Activated CD4-positive, alpha-beta memory T cell treated with anti-CD3 and anti-CD28 coated beads for 36 hours (primary cell): ENCODE measurements around the gene RHBG. TPM values are rescaled to one million over a fixed set of nuclear protein-coding genes. Genes with fewer than 3 reads are reported as not detected.

Experiments
- CTCF ChIA-PET: fragments of 350-600 bp; sonication (Branson Sonifier 250); formaldehyde crosslinking; loops from one replicate; lab custom pipeline; 2021; ENCODE audit warnings: antibody characterized with exemption, inconsistent platforms; lab: Charles Lee
- POLR2A ChIA-PET: fragments of 350-600 bp; sonication (Branson Sonifier 250); formaldehyde crosslinking; loops from one replicate; lab custom pipeline; 2021; ENCODE audit warnings: antibody characterized with exemption; lab: Charles Lee
- DNase-seq: peaks from one replicate; pipeline ENCODE4 v3.0.0-alpha.2; 2020
- H3K27ac Mint-ChIP-seq: one replicate; pipeline ENCODE4 v1.8.0; 2021; ENCODE audit warnings: mixed read lengths
- H3K27me3 Mint-ChIP-seq: one replicate; pipeline ENCODE4 v1.8.0; 2021; ENCODE audit warnings: mixed read lengths
- H3K36me3 Mint-ChIP-seq: one replicate; pipeline ENCODE4 v1.8.0; 2021; ENCODE audit warnings: mixed read lengths
- H3K4me1 Mint-ChIP-seq: one replicate; pipeline ENCODE4 v1.8.0; 2021; ENCODE audit warnings: low read depth, mixed read lengths
- H3K4me3 Mint-ChIP-seq: one replicate; pipeline ENCODE4 v1.8.0; 2021; ENCODE audit warnings: mild to moderate bottlenecking, mixed read lengths
- H3K9me3 Mint-ChIP-seq: one replicate; pipeline ENCODE4 v1.8.0; 2021; ENCODE audit warnings: mixed read lengths
- intact Hi-C: fragments of 100-400 bp; cut with micrococcal nuclease; formaldehyde crosslinking; loops from one replicate; pipeline ENCODE4 v1.15.1; 2023
- microRNA-seq: library from miRNA; unstranded; fragments of <30 nt; microRNA quantifications from one replicate; pipeline ENCODE4 v1.2.0, GENCODE V29; 2022; ENCODE audit warnings: borderline number of aligned reads, borderline microRNAs expressed, borderline replicate concordance
- total RNA-seq, 2 experiments: library from RNA; stranded (reverse); gene quantifications; one replicate each; pipeline ENCODE4 v1.2.3, GENCODE V29; 2021

The RHBG gene
- total RNA-seq, 2 experiments from 2014 or later: not detected

- Mint-ChIP-seq H3K4me3 (no peak overlapping the region), H3K27ac (no peak overlapping the region), H3K36me3 (no peaks in the 10 kb centered on the region), H3K4me1 (peaks cover 13% of the 10 kb centered on the region), H3K27me3 (peaks cover 83% of the 10 kb centered on the region), H3K9me3 (no peaks in the 10 kb centered on the region)
- intact Hi-C loops: no loop called here
- no peak for DNase-seq
- CTCF ChIA-PET: interaction anchor here (0.9 to 3.7 kb wide), 4 partner anchors 11 to 50 kb away, joined by 4 to 26 read pairs (median 7); no protein-coding TSS in a partner anchor
- POLR2A ChIA-PET: no interaction called here
Measured at GRCh38 chr1:156430303-156430702, 61.3 kb downstream of the RHBG start.

GRCh38 chr1:156430866-156431265 lies 61.9 kb downstream of the RHBG start:
- peaks cover 85% of the 10 kb centered on the region for H3K27me3 Mint-ChIP-seq
- H3K27ac Mint-ChIP-seq: no peak overlapping the region
- no peaks in the 10 kb centered on the region for H3K36me3 Mint-ChIP-seq
- DNase-seq: no peak
- ChIA-PET POLR2A (no interaction called here), CTCF (interaction anchor here (0.9 to 7.0 kb wide), 6 partner anchors 11 to 50 kb away, joined by 3 to 69 read pairs (median 7); no protein-coding TSS in a partner anchor)
- intact Hi-C loops: no loop called here
- no peak overlapping the region for H3K4me3 Mint-ChIP-seq
- H3K9me3 Mint-ChIP-seq: no peaks in the 10 kb centered on the region
- H3K4me1 Mint-ChIP-seq: peaks cover 16% of the 10 kb centered on the region

- CTCF ChIA-PET: interaction anchor here (1.0 to 7.0 kb wide), 6 partner anchors 11 to 196 kb away, joined by 3 to 69 read pairs (median 5); no protein-coding TSS in a partner anchor
- Mint-ChIP-seq H3K9me3 (no peaks in the 10 kb centered on the region), H3K4me1 (peaks cover 17% of the 10 kb centered on the region), H3K36me3 (no peaks in the 10 kb centered on the region), H3K27ac (no peak overlapping the region), H3K27me3 (peaks cover 80% of the 10 kb centered on the region), H3K4me3 (no peak overlapping the region)
- DNase-seq: no peak
- intact Hi-C loops: no loop called here
- POLR2A ChIA-PET: no interaction called here
Measured at GRCh38 chr1:156431366-156431765, 62.4 kb downstream of the RHBG start.

- peaks cover 82% of the 10 kb centered on the region for H3K27me3 Mint-ChIP-seq
- H3K27ac Mint-ChIP-seq: no peak overlapping the region
Measured at GRCh38 chr1:156431769-156432668, 63.0 kb downstream of the RHBG start.

GRCh38 chr1:156432669-156433018 lies 63.6 kb downstream of the RHBG start:
- intact Hi-C loops: no loop called here
- peaks cover 82% of the 10 kb centered on the region for H3K27me3 Mint-ChIP-seq
- H3K9me3 Mint-ChIP-seq: no peaks in the 10 kb centered on the region
- no peak overlapping the region for H3K4me3 Mint-ChIP-seq
- POLR2A ChIA-PET: interaction anchor here (0.6 kb wide), 1 partner anchor 158 kb away, joined by 6 read pairs; no protein-coding TSS in a partner anchor
- no peak for DNase-seq
- CTCF ChIA-PET: interaction anchor here (1.0 to 7.0 kb wide), 5 partner anchors 13 to 195 kb away, joined by 3 to 69 read pairs (median 6); no protein-coding TSS in a partner anchor
- peaks cover 27% of the 10 kb centered on the region for H3K4me1 Mint-ChIP-seq
- no peak overlapping the region for H3K27ac Mint-ChIP-seq
- no peaks in the 10 kb centered on the region for H3K36me3 Mint-ChIP-seq

More at GRCh38 chr1:156431769-156432668, 63.0 kb downstream of the RHBG start:
- ChIA-PET CTCF (interaction anchor here (1.0 to 7.0 kb wide), 6 partner anchors 12 to 195 kb away, joined by 3 to 69 read pairs (median 4); no protein-coding TSS in a partner anchor), POLR2A (no interaction called here)
- Mint-ChIP-seq H3K9me3 (no peaks in the 10 kb centered on the region), H3K4me3 (no peak overlapping the region), H3K36me3 (no peaks in the 10 kb centered on the region), H3K4me1 (peaks cover 21% of the 10 kb centered on the region)
- intact Hi-C loops: no loop called here
- DNase-seq: no peak

- no peaks in the 10 kb centered on the region for H3K36me3 Mint-ChIP-seq
- ChIA-PET CTCF (interaction anchor here (1.2 to 7.0 kb wide), 3 partner anchors 13 to 48 kb away, joined by 3 to 69 read pairs (median 26); no protein-coding TSS in a partner anchor), POLR2A (interaction anchor here (0.6 kb wide), 1 partner anchor 158 kb away, joined by 6 read pairs; no protein-coding TSS in a partner anchor)
- H3K4me3 Mint-ChIP-seq: no peak overlapping the region
- H3K27me3 Mint-ChIP-seq: peaks cover 82% of the 10 kb centered on the region
- no peak overlapping the region for H3K27ac Mint-ChIP-seq
- intact Hi-C loops: no loop called here
- H3K4me1 Mint-ChIP-seq: peaks cover 30% of the 10 kb centered on the region
- no peak for DNase-seq
- no peaks in the 10 kb centered on the region for H3K9me3 Mint-ChIP-seq
Measured at GRCh38 chr1:156433032-156433431, 64.0 kb downstream of the RHBG start.

GRCh38 chr1:156433602-156434001 lies 64.6 kb downstream of the RHBG start:
- ChIA-PET CTCF (interaction anchor here (1.0 to 7.0 kb wide), 3 partner anchors 11 to 47 kb away, joined by 3 to 69 read pairs (median 12); no protein-coding TSS in a partner anchor), POLR2A (no interaction called here)

More at GRCh38 chr1:156433602-156434001, 64.6 kb downstream of the RHBG start:
- no peak for DNase-seq
- peaks cover 82% of the 10 kb centered on the region for H3K27me3 Mint-ChIP-seq
- H3K4me3 Mint-ChIP-seq: no peak overlapping the region
- peaks cover 35% of the 10 kb centered on the region for H3K4me1 Mint-ChIP-seq
- no peaks in the 10 kb centered on the region for H3K9me3 Mint-ChIP-seq
- H3K36me3 Mint-ChIP-seq: no peaks in the 10 kb centered on the region
- no peak overlapping the region for H3K27ac Mint-ChIP-seq
- intact Hi-C loops: no loop called here

Small RNAs within 50 kb of the gene (microRNA-seq; reads per million reads assigned to microRNA genes)
- not detected for gene MIR9-1

Other genes starting within 250 kb of the RHBG start
- gene SEMA4A, start 215.6 kb upstream of the RHBG start, total RNA-seq: 10 to 100 TPM; 68.2 to 75.1 TPM
- gene SLC25A44, start 175.1 kb upstream of the RHBG start, total RNA-seq: 10 to 100 TPM; 61.3 to 62.2 TPM
- gene PMF1, start 156.2 kb upstream of the RHBG start, total RNA-seq: 100 to 1,000 TPM in 1 of 2 experiments, 10 to 100 TPM in 1; 99.5 to 105 TPM
- gene BGLAP, start 127.0 kb upstream of the RHBG start, total RNA-seq: 1 to 10 TPM in 1 of 2 experiments, under 1 TPM in 1; 0.90 to 2.3 TPM
- 1 to 10 TPM; 3.9 to 4.0 TPM for gene PAQR6, start 121.2 kb upstream of the RHBG start, total RNA-seq
- gene SMG5, start 86.4 kb upstream of the RHBG start, total RNA-seq: 10 to 100 TPM; 65.1 to 68.0 TPM
- 1 to 10 TPM; 6.8 to 9.1 TPM for gene TMEM79, start 84.9 kb upstream of the RHBG start, total RNA-seq
- gene GLMP, start 73.5 kb upstream of the RHBG start, total RNA-seq: 10 to 100 TPM; 13.0 to 14.8 TPM
- not detected for gene VHLL, start 69.9 kb upstream of the RHBG start, total RNA-seq
- gene CCT3, start 30.9 kb upstream of the RHBG start, total RNA-seq: 100 to 1,000 TPM; 344 to 356 TPM
- not detected for gene TSACC, start 30.7 kb upstream of the RHBG start, total RNA-seq
- gene MEF2D, start 131.6 kb downstream of the RHBG start, total RNA-seq: 10 to 100 TPM; 35.9 to 39.7 TPM
- 10 to 100 TPM; 16.9 to 19.3 TPM for gene IQGAP3, start 203.4 kb downstream of the RHBG start, total RNA-seq
- under 1 TPM; 0.51 to 0.90 TPM for gene TTC24, start 210.5 kb downstream of the RHBG start, total RNA-seq
- 10 to 100 TPM; 73.6 to 76.7 TPM for gene NAXE, start 222.6 kb downstream of the RHBG start, total RNA-seq
- 10 to 100 TPM; 40.2 to 43.2 TPM for gene GPATCH4, start 232.3 kb downstream of the RHBG start, total RNA-seq